Astrocyte of the hippocampus (primary cell): ENCODE results near the gene PVR.
"Not testable (repeated sequence)": the region's sequence is repeated elsewhere in the genome, so short reads cannot be mapped to it uniquely, and the experiment has no call there.

Experiments
- DNase-seq: peaks from one replicate; pipeline ENCODE4 v3.0.0; 2011; ENCODE audit warnings: low read depth, low spot score

The PVR gene, protein sequence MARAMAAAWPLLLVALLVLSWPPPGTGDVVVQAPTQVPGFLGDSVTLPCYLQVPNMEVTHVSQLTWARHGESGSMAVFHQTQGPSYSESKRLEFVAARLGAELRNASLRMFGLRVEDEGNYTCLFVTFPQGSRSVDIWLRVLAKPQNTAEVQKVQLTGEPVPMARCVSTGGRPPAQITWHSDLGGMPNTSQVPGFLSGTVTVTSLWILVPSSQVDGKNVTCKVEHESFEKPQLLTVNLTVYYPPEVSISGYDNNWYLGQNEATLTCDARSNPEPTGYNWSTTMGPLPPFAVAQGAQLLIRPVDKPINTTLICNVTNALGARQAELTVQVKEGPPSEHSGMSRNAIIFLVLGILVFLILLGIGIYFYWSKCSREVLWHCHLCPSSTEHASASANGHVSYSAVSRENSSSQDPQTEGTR

DNA sequence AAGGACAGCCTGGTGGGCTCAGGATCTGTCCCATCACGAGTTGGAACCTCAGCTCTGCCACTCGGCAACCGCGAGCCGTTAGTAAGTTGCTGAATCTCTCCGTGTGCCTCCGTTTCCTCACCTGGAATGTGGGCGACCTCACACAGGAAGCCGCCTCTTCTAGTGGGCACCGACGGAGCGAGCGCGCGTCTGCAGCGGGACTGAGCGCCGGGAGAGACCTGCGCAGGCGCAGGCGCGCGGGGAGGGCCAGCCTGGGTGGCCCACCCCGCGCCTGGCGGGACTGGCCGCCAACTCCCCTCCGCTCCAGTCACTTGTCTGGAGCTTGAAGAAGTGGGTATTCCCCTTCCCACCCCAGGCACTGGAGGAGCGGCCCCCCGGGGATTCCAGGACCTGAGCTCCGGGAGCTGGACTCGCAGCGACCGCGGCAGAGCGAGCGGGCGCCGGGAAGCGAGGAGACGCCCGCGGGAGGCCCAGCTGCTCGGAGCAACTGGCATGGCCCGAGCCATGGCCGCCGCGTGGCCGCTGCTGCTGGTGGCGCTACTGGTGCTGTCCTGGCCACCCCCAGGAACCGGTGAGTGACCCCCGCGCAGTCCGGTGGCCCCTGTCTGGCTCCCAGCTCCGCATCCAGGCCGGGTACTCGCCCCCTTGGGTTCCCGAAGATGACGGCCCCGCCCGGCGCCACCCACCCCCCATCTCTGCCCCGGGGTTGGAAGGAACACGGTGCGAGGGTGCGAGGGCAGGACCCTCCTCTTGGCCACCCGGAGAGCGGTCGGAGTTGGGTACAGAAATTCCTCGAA is at the start of gene PVR:
Gene PVR, plus strand, starts transcription at position 306 of the 797 bp plus-strand sequence. Its CDS starts 187 bp downstream, at position 493.
- DNase-seq: peak; percentile 91

DNA sequence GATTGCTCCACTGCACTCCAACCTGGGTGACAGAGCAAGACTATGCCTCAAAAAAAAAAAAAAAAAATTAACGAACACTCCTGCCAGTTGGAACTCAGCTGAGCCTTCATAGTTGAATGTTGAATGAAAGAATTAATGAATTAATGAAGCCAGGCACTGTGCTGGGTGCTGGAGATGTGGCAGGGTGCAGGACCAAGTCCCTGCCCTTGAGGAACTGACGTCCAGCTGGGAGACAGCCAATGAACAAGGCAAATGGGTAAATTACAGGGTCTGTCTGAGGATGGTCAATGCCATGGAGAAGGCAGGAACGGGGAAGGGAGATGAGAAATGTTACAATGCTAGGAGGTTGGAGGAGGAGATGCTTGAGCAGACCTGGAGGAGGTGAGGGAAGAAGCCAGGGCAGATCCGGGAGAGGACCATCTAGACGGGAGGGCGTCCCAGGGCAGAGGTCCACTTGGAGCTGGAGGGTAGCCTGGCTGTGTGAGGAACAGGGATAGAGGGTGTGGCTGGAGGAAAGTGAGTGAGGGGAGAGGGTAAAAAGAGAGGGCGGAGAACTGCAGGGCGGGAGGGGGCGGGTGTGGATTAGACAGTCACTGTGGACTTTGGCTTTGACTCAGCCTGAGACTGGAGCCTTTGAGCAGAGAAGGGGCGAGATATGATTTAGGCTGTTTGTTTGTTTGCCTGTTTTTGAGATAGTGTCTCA is 47.1 kb upstream of the PVR start:
- DNase-seq: no peak

DNA sequence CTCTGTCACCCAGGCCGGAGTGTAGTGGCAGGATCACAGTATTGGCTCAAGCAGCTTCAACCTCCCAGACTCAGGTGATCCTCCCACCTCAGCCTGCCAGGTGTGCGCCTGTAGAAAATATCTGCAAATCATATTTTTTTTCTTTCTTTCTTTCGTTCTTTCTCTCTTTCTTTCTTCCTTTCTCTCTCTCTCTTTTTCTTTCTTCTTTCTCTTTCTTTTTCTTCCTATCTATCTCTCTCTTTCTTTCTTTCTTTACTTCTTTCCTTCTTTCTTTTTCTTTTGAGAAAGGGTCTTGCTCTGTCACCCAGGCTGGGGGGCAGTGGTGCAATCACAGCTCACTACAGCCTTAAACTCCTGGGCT is 46.6 kb upstream of the PVR start:
- no peak for DNase-seq

DNA sequence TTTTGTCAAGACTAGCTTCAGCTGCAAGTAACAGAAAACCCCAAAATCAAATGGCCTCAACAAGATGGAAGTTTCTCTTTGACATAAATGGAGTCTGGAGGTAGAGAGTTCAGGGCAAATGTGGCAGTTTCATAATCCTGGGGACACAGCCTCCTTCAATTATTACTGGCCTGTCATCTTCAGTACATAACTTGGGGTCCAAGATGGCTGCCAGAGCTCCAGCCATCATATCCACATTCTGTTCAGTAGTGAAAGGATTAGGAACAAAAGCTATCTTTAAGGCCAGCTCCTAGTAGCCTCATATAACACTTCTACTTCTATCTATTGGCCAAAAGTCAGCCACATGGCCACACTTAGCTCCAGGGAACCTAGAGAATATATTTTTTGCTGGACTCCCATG is 45.4 kb upstream of the PVR start:
- no peak for DNase-seq

DNA sequence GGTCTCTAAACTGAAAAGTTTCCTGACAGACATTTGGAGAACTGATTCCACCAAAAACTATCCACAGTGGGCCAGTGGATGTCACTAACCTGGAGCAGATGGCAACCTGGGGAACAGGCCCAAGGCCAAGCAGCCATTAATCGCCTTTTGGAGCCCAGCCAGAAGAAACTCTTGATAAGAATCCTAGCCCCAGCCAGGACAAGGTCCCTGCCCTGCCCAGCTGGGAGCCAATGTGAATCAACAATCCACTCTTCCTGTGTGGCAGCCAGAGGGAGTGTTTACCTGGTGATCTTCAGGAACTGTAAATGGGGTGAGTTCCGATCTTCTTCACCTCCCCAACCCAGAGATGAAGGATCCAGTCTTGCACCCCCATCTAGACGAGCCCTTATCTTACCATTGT is 44.8 kb upstream of the PVR start:
- no peak for DNase-seq

DNA sequence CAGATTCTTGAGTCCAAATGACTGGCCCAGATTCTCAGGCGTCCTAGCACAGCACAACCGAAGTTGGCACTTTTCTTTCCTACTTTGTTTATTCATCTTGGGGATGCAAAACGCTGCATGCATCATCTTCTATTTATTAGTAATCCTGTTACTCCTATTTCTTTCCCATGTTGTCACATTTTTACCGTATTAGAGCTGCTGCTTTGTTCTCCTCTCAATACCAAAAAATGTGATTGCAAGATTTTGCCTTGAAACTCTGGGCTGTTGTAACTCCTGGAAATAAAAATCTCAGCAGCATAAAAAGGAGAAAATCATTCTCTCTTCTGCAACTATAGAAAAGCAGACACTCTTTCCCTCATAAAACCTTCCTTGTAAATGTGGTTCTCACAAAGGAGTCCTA is 43.2 kb upstream of the PVR start:
- no peak for DNase-seq

DNA sequence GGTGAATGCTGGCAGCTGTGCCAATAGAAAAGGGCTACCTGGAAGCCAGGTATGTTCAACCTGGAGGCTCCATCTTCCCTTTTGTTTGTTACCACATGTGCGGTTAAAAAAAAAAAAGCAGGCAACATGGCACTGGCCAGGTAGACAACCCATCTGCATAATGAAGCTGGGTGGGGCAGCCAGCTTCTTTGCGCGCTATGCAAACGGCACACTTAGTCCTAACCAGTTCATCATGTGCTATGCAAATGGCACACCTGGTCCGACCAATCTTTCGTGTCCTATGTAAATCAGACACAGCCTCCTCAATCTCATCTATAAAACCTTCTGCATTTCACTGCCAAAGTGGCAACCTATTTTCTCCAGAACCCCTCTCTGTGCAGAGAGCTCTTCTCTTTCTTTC is 41.6 kb upstream of the PVR start:
- no peak for DNase-seq

DNA sequence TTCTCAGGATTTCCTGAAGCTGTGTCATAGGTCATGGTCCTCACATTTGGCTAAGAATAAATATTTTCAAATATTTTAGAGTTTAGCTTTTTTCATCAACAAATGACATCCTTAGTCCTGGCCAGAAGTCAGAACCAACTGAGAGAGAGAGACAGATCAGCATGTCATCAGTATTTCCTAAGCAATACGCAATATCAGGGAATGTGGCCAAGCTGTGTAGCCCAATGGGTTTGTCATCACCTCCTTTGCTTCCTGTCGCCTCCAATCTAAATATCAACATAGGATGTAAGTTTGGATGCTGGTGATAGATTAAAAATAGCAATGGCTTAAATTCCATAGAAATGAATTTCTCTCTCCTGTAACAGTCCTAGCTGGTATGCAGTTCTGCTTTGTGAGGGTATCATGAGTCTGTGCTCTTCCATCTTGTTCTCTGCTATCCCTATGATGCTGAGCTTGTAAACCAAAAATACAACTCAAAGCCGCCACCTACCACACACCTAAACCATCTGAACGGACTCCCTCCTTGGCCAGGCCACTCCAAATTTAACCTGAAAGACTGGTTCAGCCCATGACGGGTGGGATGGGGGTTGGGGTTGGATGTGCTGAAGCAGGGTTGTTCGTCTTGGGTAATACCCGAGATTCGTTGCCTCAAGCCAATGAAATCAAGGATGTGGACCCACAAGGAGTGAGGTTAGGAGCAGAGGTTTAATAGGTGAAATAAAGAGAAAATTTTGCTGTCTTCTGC is 40.3 kb upstream of the PVR start:
- DNase-seq: peak; percentile 49

DNA sequence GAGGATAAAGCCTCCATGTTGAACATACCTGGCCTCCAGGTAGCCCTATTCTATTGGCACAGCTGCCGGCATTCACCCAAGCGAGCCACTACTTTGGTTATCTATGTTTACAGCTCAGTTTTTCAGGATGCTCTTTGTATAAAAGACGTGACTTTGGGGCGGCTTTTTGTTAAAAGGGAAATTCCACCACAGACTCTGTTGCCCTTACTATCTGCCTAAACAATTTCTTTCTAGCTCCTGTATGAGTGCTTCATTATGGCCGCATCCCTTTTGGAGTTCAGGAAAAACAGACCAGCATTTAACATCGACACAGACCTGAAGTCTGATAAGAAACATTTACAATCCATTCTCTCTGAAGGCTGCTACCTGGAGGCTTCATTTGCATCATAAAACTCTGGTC is 39.5 kb upstream of the PVR start:
- DNase-seq: no peak

DNA sequence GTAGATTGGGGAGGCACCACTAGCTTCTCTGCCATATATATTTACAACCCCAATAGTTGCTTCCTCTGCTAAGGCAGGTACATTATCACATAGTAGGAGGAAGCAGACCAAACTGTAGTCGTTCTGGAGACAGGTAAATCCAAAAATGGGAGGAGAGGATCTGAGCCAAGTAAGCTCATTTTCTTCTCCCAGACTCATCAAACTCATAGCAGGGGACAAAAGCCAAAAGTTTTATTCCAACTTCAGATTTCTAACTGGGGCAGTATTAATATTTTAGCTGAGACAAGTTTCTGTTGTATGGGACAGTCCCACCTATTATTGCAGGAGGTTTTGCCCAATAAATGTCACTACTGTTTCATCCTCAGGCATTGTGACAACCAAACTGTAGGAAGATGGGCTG is 38.2 kb upstream of the PVR start:
- no peak for DNase-seq

DNA sequence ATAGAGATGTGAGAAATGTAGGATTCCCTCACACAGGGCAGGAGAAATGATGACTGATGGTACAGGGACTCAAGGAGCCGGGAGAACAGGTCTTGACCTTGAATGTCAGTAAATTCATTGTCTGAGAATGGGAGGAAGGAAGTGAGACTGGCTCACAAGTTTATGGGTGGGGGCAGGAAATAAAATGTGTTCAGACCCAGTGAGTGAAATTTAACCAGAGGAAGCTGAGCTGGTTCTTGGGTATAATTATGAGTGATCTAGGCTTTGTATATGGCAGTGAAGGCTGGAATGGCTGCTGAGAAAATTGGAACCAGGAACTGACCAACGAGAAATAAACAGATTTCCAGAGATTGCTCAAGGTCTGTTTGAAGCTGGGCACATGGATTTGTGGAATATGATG is 36.7 kb upstream of the PVR start:
- DNase-seq: no peak

DNA sequence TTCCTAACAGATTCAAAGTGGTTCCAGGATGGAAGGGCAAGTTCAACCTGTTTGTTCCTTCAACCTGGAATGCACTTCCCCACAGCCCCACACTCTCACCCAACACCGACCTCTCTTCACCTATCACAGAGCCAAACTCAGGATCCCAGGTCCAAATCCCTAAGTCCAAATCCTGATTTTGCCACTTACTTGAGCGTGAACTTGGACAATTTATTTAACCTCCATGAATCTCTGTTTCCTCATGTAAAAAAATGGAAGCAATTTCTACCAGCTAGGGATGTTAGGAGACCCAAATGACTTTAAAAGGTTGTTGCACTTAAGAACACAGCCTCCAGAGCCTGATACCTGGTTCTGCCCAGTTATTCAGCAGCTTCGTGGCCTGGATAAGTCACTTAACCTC is 35.8 kb upstream of the PVR start:
- no peak for DNase-seq

DNA sequence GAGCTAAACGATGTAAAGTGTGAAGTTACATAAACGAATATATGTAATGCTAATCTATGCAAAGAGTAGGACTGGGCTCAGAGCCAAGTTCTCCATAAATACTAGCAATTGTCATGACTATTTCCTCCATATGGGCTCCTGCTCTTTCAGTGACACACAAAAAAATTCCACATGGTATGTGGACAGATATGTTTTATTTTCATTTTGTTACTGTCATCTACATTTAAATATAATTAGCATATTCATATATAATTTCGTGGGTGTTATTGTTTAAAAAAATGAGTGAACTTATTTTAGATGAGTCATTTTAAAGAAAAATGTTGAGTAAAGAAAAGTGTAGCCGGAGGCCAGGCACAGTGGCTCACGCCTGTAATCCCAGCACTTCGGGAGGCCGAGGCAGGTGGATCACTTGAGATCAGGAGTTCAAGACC is 35.3 kb upstream of the PVR start:
- DNase-seq: no peak

DNA sequence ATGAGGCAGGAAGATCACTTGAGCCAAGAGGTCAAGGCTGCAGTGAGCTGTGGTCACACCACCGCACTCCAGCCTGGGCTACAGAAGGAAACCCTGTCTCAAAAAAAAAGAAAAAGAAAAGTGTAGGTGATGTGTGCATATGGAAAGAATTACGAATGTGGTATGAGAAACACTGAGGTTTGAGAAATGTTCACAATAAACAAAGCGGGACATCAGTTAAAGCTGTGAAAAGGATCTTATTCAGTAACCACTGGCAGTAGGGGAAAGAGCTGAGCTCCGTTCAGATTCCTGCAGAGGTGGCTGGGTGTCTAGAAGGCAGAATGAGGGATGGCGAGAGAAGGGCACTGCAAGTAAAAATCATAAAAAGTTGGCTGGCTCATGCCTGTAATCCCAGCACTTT is 34.5 kb upstream of the PVR start:
- DNase-seq: no peak

DNA sequence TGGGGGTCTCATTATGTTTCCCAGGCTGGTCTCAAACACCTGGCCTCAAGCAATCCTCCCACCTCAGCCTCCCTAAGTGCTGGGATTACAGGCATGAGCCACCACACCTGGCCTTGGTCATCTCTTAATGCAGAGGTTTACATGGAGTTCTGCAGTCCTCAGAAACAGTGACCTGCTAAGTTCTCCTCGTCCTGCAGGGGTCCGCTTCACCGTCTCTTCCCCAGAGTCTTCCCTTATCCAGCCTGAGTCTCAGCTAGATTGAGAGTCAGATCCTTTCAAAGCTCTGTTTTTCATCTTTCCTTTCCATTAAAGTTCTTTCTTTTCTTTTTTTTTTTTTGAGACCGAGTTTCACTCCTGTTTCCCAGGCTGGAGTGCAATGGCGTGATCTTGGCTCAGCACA is 33.2 kb upstream of the PVR start:
- not testable (repeated sequence) for DNase-seq

DNA sequence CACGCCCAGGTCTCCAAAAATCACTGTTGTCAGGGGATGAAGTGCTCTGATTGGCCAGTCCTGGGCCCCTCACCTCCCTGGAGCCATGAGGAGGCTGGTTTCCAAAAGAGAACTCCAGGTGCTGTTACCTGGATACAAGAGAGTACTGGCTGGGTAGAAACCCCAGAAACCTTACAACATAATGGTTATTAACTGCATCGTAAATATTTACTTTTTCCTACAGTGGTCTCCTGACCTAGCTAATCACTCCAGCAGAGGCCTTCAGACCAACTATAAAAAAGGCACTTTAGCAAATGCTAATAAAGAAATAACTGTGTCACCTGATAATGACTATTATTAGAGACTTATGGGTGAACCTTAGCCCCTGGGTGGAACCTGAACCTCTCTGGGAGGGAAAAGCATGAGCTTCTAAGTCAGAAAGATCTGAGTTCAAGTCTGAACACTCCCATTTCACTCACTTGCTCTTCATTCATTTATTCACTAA is 31.9 kb upstream of the PVR start:
- DNase-seq: no peak

DNA sequence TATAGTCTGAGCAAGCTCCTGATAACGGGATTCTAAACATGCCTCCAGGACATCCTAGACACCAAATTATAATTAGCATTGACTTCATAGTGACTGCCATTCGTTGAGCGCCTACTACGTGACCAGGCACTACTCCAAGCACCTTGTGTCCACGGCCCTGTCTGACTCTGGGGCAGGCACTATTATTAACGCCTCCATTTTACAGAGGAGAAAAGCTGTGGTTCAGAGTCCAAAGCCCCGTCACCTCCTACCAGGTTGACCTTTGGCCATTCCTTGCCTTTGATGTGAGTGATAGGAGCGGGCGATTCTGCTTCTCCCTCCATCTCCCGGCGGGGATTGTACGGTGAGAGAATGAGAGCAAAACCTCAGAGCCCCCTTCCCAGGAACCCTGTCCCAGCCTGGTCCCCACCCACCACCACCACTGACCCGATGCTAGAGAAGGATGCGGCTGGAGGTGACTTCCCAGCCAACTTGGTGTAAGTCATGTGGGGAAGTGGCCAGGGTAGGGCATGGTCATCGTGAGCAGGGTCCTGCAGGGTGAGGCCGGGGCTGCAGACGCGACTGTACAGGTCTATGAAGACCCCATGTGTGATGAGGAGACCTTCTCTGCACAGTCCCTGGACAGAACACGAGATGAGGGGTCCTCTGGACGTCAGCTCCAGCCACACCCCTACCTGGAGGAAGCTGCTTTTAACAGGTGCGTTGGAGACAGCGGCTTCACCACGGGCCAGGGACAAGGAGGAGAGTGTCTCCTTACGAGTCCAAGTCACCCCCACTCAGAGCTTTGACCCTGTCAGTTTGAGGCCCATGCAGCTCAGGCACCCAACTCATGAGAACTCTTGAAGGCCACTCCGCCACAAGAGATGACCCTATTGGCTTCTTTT is 30.2 kb upstream of the PVR start, which contains the start of gene IGSF23:
Gene IGSF23, plus strand, starts transcription at position 269 of the 884 bp plus-strand sequence. Its CDS starts 83 bp downstream, at position 352.
- DNase-seq: no peak

DNA sequence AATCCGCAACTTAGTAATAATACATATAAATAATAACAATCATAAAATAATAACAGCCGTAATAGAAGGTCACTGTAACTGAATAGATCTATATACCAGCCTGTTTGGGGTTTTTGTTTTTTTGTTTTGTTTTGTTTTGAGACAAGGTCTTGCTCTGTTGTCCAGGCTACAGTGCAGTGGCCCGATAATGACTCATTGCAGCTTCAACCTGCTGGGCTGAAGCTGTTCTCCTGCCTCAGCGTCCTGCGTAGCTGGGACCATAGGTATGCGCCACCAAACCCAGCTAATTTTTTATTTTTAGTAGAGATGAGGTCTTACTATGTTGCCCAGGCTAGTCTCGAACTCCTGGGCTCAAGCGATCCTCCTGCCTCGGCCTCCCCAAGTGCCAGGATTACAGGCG is 29.4 kb upstream of the PVR start:
- DNase-seq: no peak

DNA sequence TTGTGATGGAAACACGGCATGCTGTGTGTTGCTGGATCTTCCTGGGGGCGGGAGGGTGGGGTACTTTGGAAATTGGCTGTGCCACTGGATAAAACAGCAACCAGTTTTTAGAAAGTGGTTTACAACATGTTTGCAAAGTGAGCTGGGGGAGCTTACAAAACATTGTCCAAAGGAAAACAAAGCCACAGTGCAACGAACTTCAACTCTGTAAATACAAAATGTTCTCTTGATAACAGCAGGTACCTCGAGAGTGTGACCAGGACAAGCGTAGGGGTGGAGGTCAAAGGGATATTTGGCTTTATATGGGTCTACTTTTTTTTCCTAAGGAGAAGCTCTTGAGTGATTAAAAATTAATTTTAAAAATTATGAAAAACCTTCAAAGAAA is 27.9 kb upstream of the PVR start:
- no peak for DNase-seq

DNA sequence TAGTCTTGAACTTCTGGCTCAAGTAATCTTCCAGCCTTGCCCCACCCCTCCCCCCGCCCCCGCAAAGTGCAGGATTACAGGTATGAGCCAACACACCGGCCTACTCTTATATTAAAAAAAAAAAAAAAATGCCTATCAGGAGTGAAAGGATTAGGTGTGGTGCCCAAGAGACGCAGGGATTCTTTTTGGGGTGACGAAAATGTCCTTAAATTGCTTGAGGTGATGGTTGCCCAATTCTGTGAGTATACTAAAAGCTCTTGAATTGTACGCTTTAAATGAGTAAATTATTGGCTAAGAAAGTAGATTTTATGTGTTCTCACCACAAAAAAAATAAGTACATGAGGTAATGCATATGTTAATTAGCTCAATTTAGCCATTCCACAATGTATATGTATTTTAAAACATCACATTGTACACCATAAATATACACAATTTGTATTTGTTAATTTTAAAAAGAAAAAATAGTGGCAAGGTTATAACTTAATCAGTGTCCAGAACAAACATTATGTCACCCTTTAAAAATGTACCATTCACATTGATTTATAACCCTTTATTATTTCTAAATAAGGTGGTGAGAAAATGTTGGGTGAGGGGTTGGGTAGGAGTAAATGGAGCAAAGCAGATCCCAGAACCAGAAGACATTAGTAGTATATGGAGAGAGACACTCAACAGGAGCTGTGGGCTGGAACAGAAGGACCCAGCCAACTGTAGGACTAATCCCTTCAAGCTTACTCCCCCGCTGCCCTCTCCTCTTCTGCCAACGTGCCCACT is 26.4 kb upstream of the PVR start:
- DNase-seq: no peak
